AG04449 (cell line): ENCODE results near the gene CDK12.

Source experiments
- CTCF ChIA-PET: fragments of 350-600 bp; formaldehyde crosslinking; extraction: SDS; loops from one replicate; lab custom pipeline; 2021; ENCODE audit warnings: antibody characterized with exemption; lab: Yijun Ruan, JAX
- POLR2A ChIA-PET: fragments of 400-600, 350-600 bp; formaldehyde crosslinking; extraction: SDS; loops from one replicate; lab custom pipeline; 2020; ENCODE audit warnings: antibody characterized with exemption, inconsistent platforms; lab: Yijun Ruan, JAX
- DNase-seq: peaks from one replicate; pipeline ENCODE4 v3.0.0-alpha.2; 2010; ENCODE audit warnings: low read depth, low spot score
- H3K4me3 ChIP-seq: 2 replicates; pipeline ENCODE4 v1.5.1; 2011; ENCODE audit warnings: low read depth, mild to moderate bottlenecking, control low read depth, low read length
- TF ChIP-seq, protein P1 (sequence below): IDR thresholded peaks from one replicate; pipeline ENCODE4 v1.5.1; 2011; ENCODE audit warnings: mild to moderate bottlenecking, moderate library complexity, low read length, control low read depth, inconsistent platforms; ENCODE audit not compliant: insufficient read depth; ENCODE audit errors: missing control alignments

The CDK12 gene

DNA sequence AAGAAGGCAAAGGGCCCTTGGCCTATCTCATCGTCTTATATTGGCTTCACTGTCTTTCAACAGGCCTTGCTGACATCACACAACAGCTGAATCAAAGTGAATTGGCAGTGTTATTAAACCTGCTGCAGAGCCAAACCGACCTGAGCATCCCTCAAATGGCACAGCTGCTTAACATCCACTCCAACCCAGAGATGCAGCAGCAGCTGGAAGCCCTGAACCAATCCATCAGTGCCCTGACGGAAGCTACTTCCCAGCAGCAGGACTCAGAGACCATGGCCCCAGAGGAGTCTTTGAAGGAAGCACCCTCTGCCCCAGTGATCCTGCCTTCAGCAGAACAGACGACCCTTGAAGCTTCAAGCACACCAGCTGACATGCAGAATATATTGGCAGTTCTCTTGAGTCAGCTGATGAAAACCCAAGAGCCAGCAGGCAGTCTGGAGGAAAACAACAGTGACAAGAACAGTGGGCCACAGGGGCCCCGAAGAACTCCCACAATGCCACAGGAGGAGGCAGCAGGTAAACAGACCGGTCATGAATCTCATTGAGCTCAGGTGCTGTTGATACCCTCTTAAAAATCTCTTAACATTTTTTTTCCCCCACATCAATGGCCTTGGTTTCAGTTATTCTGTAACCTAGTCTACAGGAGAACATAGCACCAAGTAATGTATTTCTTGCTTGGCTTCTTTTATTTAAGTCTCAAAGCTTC is 64.7 kb downstream of the CDK12 start:
- ChIA-PET POLR2A (interaction anchor here (0.5 kb wide), 1 partner anchor 717 kb away, joined by 3 read pairs; no protein-coding TSS in a partner anchor), CTCF (interaction anchor here (0.8 to 3.5 kb wide), 6 partner anchors 8 to 97 kb away, joined by 3 to 24 read pairs (median 8); no protein-coding TSS in a partner anchor)
- no peak overlapping the region for H3K4me3 ChIP-seq
- TF ChIP-seq, protein P1, sequence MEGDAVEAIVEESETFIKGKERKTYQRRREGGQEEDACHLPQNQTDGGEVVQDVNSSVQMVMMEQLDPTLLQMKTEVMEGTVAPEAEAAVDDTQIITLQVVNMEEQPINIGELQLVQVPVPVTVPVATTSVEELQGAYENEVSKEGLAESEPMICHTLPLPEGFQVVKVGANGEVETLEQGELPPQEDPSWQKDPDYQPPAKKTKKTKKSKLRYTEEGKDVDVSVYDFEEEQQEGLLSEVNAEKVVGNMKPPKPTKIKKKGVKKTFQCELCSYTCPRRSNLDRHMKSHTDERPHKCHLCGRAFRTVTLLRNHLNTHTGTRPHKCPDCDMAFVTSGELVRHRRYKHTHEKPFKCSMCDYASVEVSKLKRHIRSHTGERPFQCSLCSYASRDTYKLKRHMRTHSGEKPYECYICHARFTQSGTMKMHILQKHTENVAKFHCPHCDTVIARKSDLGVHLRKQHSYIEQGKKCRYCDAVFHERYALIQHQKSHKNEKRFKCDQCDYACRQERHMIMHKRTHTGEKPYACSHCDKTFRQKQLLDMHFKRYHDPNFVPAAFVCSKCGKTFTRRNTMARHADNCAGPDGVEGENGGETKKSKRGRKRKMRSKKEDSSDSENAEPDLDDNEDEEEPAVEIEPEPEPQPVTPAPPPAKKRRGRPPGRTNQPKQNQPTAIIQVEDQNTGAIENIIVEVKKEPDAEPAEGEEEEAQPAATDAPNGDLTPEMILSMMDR: no peak
- DNase-seq: no peak

DNA sequence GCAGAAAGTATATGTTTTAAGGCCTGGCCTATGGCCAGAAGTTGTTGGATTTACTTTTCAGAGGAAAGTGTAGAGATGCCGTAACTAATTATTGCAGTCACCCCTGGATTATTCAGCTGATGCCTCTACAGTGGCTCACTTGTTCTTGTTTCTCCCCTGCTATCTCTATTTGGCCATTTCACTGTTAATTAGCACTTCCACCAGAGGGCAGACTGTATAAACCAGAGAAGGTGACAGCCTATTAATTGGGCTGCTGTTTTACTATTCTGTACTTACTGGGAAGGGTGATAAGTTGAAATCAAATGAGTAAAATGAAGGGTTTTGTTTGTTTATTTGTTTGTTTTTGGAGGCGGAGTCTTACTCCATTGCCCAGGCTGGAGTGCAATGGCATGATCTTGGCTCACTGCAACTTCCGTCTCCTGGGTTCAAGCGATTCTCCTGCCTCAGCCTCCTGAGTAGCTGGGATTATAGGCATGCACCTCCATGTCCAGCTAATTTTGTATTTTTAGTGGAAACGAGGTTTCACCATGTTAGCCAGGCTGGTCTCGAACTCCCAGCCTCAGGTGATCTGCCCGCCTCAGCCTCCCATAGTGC is 66.0 kb downstream of the CDK12 start:
- ChIA-PET CTCF (interaction anchor here (0.6 to 3.5 kb wide), 10 partner anchors 9 to 98 kb away, joined by 3 to 24 read pairs (median 4); no protein-coding TSS in a partner anchor), POLR2A (no interaction called here)
- H3K4me3 ChIP-seq: no peak overlapping the region
- DNase-seq: no peak
- TF ChIP-seq, protein P1: peak; percentile 39

DNA sequence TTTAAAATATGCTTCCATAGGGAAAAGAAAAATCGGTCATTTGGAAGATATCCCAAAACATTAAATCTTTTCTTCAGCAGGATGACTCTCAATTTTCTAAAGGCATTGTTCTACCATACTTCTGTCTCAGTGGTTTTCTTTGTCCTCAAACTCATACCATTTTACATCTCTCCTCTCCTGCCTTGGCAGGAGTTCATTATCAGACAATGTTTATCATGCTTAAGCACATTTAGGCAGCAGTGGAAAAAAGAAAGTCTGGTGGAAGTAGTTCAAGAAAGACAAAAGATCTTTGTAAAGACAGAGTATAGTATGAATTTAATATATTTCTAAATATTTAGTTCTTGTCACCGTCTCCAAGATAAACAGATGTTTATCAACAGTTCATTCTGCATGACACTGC is 68.2 kb downstream of the CDK12 start:
- POLR2A ChIA-PET: no interaction called here
- H3K4me3 ChIP-seq: no peak overlapping the region
- DNase-seq: no peak
- CTCF ChIA-PET: interaction anchor here (1.0 to 2.2 kb wide), 7 partner anchors 11 to 95 kb away, joined by 4 to 9 read pairs (median 4); no protein-coding TSS in a partner anchor
- TF ChIP-seq, protein P1: no peak

DNA sequence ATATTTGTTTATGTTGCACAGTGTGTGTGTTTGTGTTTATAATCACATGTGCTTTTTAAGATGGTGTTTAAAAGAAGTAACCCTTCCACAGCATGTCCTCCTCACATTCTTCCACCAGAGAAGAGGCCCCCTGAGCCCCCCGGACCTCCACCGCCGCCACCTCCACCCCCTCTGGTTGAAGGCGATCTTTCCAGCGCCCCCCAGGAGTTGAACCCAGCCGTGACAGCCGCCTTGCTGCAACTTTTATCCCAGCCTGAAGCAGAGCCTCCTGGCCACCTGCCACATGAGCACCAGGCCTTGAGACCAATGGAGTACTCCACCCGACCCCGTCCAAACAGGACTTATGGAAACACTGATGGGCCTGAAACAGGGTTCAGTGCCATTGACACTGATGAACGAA is 69.2 kb downstream of the CDK12 start:
- CTCF ChIA-PET: interaction anchor here (1.0 to 1.9 kb wide), 3 partner anchors 17 to 91 kb away, joined by 3 to 8 read pairs (median 4); no protein-coding TSS in a partner anchor
- H3K4me3 ChIP-seq: no peak overlapping the region
- TF ChIP-seq, protein P1: no peak
- POLR2A ChIA-PET: no interaction called here
- DNase-seq: no peak

DNA sequence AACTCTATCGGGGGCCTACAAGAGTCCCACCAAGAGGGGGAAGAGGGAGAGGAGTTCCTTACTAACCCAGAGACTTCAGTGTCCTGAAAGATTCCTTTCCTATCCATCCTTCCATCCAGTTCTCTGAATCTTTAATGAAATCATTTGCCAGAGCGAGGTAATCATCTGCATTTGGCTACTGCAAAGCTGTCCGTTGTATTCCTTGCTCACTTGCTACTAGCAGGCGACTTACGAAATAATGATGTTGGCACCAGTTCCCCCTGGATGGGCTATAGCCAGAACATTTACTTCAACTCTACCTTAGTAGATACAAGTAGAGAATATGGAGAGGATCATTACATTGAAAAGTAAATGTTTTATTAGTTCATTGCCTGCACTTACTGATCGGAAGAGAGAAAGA is 70.0 kb downstream of the CDK12 start:
- DNase-seq: no peak
- ChIA-PET CTCF (interaction anchor here (1.6 kb wide), 1 partner anchor 17 kb away, joined by 8 read pairs; no protein-coding TSS in a partner anchor), POLR2A (no interaction called here)
- TF ChIP-seq, protein P1: no peak
- H3K4me3 ChIP-seq: no peak overlapping the region

DNA sequence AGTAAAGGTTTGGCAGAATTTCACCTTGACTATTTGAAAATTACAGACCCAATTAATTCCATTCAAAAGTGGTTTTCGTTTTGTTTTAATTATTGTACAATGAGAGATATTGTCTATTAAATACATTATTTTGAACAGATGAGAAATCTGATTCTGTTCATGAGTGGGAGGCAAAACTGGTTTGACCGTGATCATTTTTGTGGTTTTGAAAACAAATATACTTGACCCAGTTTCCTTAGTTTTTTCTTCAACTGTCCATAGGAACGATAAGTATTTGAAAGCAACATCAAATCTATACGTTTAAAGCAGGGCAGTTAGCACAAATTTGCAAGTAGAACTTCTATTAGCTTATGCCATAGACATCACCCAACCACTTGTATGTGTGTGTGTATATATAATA is 72.6 kb downstream of the CDK12 start:
- no peak for DNase-seq
- TF ChIP-seq, protein P1: no peak
- CTCF ChIA-PET: interaction anchor here (4.2 kb wide), 1 partner anchor 14 kb away, joined by 30 read pairs; no protein-coding TSS in a partner anchor

More for the DNA sequence above, 72.6 kb downstream of the CDK12 start:
- POLR2A ChIA-PET: no interaction called here
- H3K4me3 ChIP-seq: no peak overlapping the region
